Subcutaneous adipose tissue (tissue), 4 donors: Measurements from ENCODE around the gene SLC22A3. TPM values are rescaled to one million over a fixed set of nuclear protein-coding genes. Genes with fewer than 3 reads are reported as not detected.

Source experiments
- CTCF ChIP-seq: fragments of 450-650 bp; IDR thresholded peaks from one replicate; pipeline ENCODE4 v1.5.1; 2016; ENCODE audit warnings: low read depth, mild to moderate bottlenecking, control low read depth, antibody characterized with exemption, moderate library complexity
- total RNA-seq, 4 donors: library from RNA; depleted of rRNA; stranded (reverse); fragments of >200 nt; gene quantifications; one replicate each; pipeline ENCODE4 v1.1.0, GENCODE V29; 2016

SLC22A3 gene
- total RNA-seq, 4 donors from 2014 or later = 6.8 to 9.8 (median 8.8) TPM

GRCh38 chr6:160428818-160429619, 80.8 kb downstream of the SLC22A3 start:
- TF ChIP-seq CTCF = no peak

DNA sequence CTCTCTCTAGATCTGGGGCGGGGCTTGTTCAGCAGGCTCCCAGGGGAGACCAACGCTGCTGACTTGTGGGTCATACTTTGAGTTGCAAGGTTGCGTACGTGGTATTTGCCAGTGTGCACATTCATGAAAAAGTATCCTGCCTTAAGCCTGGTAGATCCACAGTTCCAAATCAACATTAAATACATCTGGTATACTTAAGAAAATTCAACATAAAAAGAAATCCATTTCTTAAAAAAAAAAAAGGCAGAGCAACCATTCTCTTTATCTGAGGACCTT, 81.4 kb downstream of the SLC22A3 start:
- TF ChIP-seq CTCF = no peak

- no peak for TF ChIP-seq CTCF
Observed at GRCh38 chr6:160430203-160430602, 82.0 kb downstream of the SLC22A3 start.

DNA sequence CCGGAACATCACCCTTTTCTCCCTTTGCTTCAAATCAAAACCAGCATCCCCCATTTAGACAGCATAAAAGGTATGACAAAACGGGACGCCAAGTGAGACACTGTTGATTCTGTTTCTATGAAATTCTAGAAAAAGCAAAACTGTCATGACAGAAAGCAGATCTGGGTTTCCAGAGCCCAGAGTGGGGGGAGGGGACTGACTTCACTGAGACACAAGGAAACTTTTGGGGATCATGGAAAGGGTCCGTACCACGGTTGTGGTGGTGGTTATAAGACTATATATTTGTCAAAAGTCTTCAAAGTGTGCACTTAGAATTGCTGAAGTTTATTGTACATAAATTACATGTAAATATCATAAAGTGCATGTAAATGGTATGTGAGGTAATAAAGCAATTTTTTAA, 82.6 kb downstream of the SLC22A3 start:
- TF ChIP-seq CTCF = no peak

DNA sequence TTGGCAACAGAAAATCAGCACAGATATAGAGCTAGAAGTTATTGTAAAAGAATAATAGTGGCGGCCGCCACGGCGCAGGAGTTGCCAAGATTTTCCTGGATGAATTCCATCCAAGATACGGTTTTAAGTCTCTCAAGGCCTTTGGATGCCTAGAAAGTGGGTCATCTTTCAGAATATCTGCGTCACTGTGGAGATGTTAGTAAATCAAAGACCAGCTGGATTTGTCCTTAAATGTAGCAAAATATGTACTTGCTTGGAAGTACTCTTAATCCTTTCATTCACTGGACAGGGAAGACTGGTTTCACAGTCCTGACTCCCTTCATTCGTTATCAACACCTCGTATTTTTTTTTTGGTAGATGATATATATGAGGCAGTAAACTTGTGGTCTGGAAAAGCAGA, 83.0 kb downstream of the SLC22A3 start:
- TF ChIP-seq CTCF = no peak

DNA sequence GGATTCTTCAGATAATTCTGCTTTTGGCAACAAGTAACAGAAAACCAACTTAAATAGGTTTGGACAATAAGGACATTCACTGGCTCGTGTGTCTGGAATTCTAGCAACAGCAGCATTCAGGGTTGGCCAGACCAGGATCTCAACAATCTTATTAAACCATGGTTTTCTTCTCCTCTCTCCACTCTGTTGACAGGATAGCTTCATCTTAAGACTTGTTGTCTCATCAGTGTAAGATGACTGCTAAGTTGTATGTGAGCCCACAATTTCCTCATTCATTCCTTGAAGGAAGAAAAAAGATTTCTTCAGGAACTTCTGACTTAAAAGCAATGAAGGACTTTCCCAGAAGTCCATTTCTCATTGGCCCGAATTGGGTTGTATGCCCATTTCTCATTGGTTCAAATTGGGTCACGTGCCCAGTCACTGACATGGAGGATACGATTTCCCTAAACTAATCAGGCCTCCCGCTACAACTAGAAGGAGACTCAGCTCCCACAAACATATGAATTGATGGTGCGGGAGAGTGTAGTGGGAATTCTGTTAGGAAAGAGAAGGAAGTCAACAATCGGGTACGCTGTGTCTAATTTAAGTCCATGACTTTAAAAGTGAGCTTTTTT, 83.7 kb downstream of the SLC22A3 start:
- no peak for TF ChIP-seq CTCF

GRCh38 chr6:160435935-160436334, 87.8 kb downstream of the SLC22A3 start:
- TF ChIP-seq CTCF = no peak
